GM12878 (cell line): ENCODE data around the gene RASGRF2. TPM values are rescaled to one million over a fixed set of nuclear protein-coding genes. Genes with fewer than 3 reads are reported as not detected.
"Not testable (repeated sequence)": the region's sequence is repeated elsewhere in the genome, so short reads cannot be mapped to it uniquely, and the experiment has no call there.

Source experiments
- ATAC-seq: fragments of 200-7000 bp; cut with Tn5 transposase; 3 replicates; pipeline ENCODE4 v1.9.1; 2020; ENCODE audit warnings: mild to moderate bottlenecking, moderate library complexity
- BruUV-seq: library from RNA; stranded (reverse); fragments of 400-500 nt; replicated peaks from 2 replicates; lab custom pipeline; 2021; lab: Mats Ljungman, UMichigan
- CTCF ChIA-PET: fragments of 300-600 bp; sonication (Branson Sonifier 250); formaldehyde crosslinking; extraction: SDS; loops from one replicate; lab custom pipeline; 2021; ENCODE audit warnings: inconsistent platforms; lab: Yijun Ruan, JAX
- POLR2A ChIA-PET: fragments of 350-600 bp; formaldehyde crosslinking; extraction: SDS; loops from one replicate; lab custom pipeline; 2021; ENCODE audit warnings: inconsistent platforms; lab: Charles Lee
- RAD21 ChIA-PET: fragments of 300-600 bp; sonication (Branson Sonifier 250); formaldehyde crosslinking; loops from one replicate; lab custom pipeline; 2023; ENCODE audit warnings: antibody characterized with exemption; ENCODE audit not compliant: unreplicated experiment; lab: Charles Lee
- SMC1A ChIA-PET: fragments of 300-600 bp; sonication (Branson Sonifier 250); formaldehyde crosslinking; loops from one replicate; lab custom pipeline; 2023; ENCODE audit not compliant: unreplicated experiment, uncharacterized antibody; lab: Charles Lee
- DNase-seq: peaks from one replicate; pipeline ENCODE4 v3.0.0-alpha.2; 2011; ENCODE audit warnings: low read depth, low spot score
- FAIRE-seq: peaks from 3 replicates; lab custom pipeline; 2011; peaks lifted over from hg19 to GRCh38; lab: Jason Lieb, UNC
- H2AFZ ChIP-seq: 2 replicates; pipeline ENCODE4 v1.6.0; 2011; ENCODE audit warnings: low read depth, low read length, control low read depth; ENCODE audit not compliant: control insufficient read depth
- H3K27ac ChIP-seq: 2 replicates; pipeline ENCODE4 v1.5.1; 2011; ENCODE audit warnings: control low read depth; ENCODE audit not compliant: control insufficient read depth, insufficient read depth
- H3K27me3 ChIP-seq, 2 experiments: replicated peaks in 1 of 2; 2 replicates each; pipeline versions ENCODE4 v1.6.0 to v1.6.1; 2011; ENCODE audit warnings: low read length in 1 of 2; ENCODE audit not compliant: control insufficient read depth in 2 of 2, insufficient read depth in 2 of 2
- H3K36me3 ChIP-seq, 2 experiments: 2 replicates each; pipeline ENCODE4 v1.5.1; 2011; ENCODE audit warnings: low read length in 1 of 2; ENCODE audit not compliant: control insufficient read depth in 2 of 2, insufficient read depth in 2 of 2
- H3K4me1 ChIP-seq: 2 replicates; pipeline ENCODE4 v1.6.1; 2011; ENCODE audit warnings: mild to moderate bottlenecking, low read length, moderate library complexity, mixed read lengths; ENCODE audit not compliant: control insufficient read depth, insufficient read depth
- H3K4me2 ChIP-seq: 2 replicates; pipeline ENCODE4 v1.6.0; 2011; ENCODE audit warnings: control low read depth; ENCODE audit not compliant: control insufficient read depth, insufficient read depth
- H3K4me3 ChIP-seq: fragments of 200-600 bp; sonication (generic); 2 replicates; pipeline ENCODE4 v1.5.1; 2016
- H3K79me2 ChIP-seq: 2 replicates; pipeline ENCODE4 v1.6.0; 2011; ENCODE audit warnings: low read length; ENCODE audit not compliant: control insufficient read depth, insufficient read depth
- H3K9ac ChIP-seq: 2 replicates; pipeline ENCODE4 v1.8.0; 2011; ENCODE audit warnings: low read length, control low read depth, mixed read lengths; ENCODE audit not compliant: control insufficient read depth, insufficient read depth
- H3K9me3 ChIP-seq: replicated peaks from 3 replicates; pipeline ENCODE4 v1.5.1; 2011; ENCODE audit warnings: mild to moderate bottlenecking, low read length; ENCODE audit not compliant: control insufficient read depth, insufficient read depth
- H4K20me1 ChIP-seq: 2 replicates; pipeline ENCODE4 v1.6.0; 2011; ENCODE audit not compliant: control insufficient read depth, insufficient read depth
- BCL11A ChIP-seq: IDR thresholded peaks from 2 replicates; pipeline ENCODE4 v1.6.1; 2011; ENCODE audit warnings: low read depth, low read length
- GABPA ChIP-seq: IDR thresholded peaks from 2 replicates; pipeline ENCODE4 v1.6.1; 2014; ENCODE audit warnings: antibody characterized with exemption, low read depth, mild to moderate bottlenecking, inconsistent platforms
- IRF3 ChIP-seq: fragments of 450-650 bp; IDR thresholded peaks from 2 replicates; pipeline ENCODE4 v1.6.1; 2014; ENCODE audit warnings: mild to moderate bottlenecking
- POLR2AphosphoS5 ChIP-seq: IDR thresholded peaks from 2 replicates; pipeline ENCODE4 v1.6.1; 2011; ENCODE audit warnings: mild to moderate bottlenecking, low read length, inconsistent platforms
- RAD21 ChIP-seq: IDR thresholded peaks from 2 replicates; pipeline ENCODE4 v1.6.1; 2011; ENCODE audit warnings: mild to moderate bottlenecking, low read depth, low read length, moderate library complexity; ENCODE audit not compliant: insufficient read depth
- ZSCAN29 ChIP-seq: fragments of 450-650 bp; IDR thresholded peaks from 2 replicates; pipeline ENCODE4 v1.6.1; 2017; ENCODE audit warnings: mild to moderate bottlenecking, moderate library complexity
- WGBS: methylation state at CpG from one replicate; pipeline ENCODE4 v1.1.6; 2016; ENCODE audit warnings: low lambda C conversion rate; ENCODE audit not compliant: insufficient replicate concordance, insufficient coverage; ENCODE audit errors: missing lambda C conversion rate; 5-methylcytosine and 5-hydroxymethylcytosine counted together
- in situ Hi-C: fragments of 300-500 bp; cut with MboI; formaldehyde crosslinking; loops from 9 replicates; pipeline ENCODE4 v1.14.3; 2018; ENCODE audit warnings: mixed read lengths
- intact Hi-C: fragments of 100-400 bp; cut with micrococcal nuclease; formaldehyde crosslinking; loops from one replicate; pipeline ENCODE4 v1.14.2; 2022; ENCODE audit not compliant: unreplicated experiment
- polyA plus RNA-seq, 11 experiments: library from polyadenylated mRNA; depleted of rRNA in 4 of 11; unstranded in 6 of 11; stranded (reverse) in 5 of 11; fragments of >200 nt; fragmentation: Nextera tagmentation in 4 of 11; fragmentation: Illumina TruSeq in 1 of 11; extraction: Ambion mirVana in 4 of 11; extraction: Trizol in 1 of 11; gene quantifications; 1 replicate in 1 of 11; 2 replicates in 10 of 11; pipeline versions ENCODE4 v1.2.1 to v1.2.3, GENCODE V29; 2011 to 2016; ENCODE audit warnings: inconsistent platforms in 2 of 11, missing spikeins in 2 of 11, low read depth in 1 of 11
- total RNA-seq, 4 experiments: library from RNA; depleted of rRNA in 3 of 4; stranded (reverse); fragments of >200 nt in 3 of 4; fragmentation: Illumina TruSeq in 1 of 4; extraction: Trizol in 1 of 4; gene quantifications; 2 replicates each; pipeline versions ENCODE4 v1.2.1 to v1.2.3, GENCODE V29; 2013 to 2021

RASGRF2 gene
- total and polyA plus RNA-seq, 10 of the 15 experiments (the other 5 are each of a cell fraction or from before 2014, with no cell fraction given): 0.05 to 0.24 (median 0.07) TPM

GRCh38 chr5:81027481-81028058 is 67.4 kb downstream of the RASGRF2 start:
- Histone ChIP-seq H3K27ac (no peak overlapping the region), H3K9ac (no peak overlapping the region), H3K4me1 (no peaks in the 10 kb centered on the region), H3K79me2 (no peaks in the 10 kb centered on the region), H3K9me3 (no peaks in the 10 kb centered on the region), H4K20me1 (no peaks in the 10 kb centered on the region), H3K4me3 (no peak overlapping the region), H2AFZ (no peak overlapping the region), H3K4me2 (no peak overlapping the region), H3K27me3 (peaks cover 0 to 2% of the 10 kb centered on the region in 2 experiments; a peak in 1 of 4 replicates), H3K36me3 (no peaks in the 10 kb centered on the region)
- ChIA-PET SMC1A (interaction anchor here (1.9 kb wide), 1 partner anchor 11 kb away, joined by 5 read pairs; no protein-coding TSS in a partner anchor), POLR2A (no interaction called here), RAD21 (no interaction called here), CTCF (interaction anchor here (0.9 kb wide), 1 partner anchor 12 kb away, joined by 3 read pairs; no protein-coding TSS in a partner anchor)
- DNase-seq: no peak
- WGBS: 64% methylated on average over 5 of the region's 5 CpGs
- no peak for ATAC-seq
- BruUV-seq: no TSS peak
- in situ Hi-C loops (no loop called here), intact Hi-C loops (no loop called here)
- FAIRE-seq: no peak
- no peak for TF ChIP-seq RAD21
- no peak for TF ChIP-seq BCL11A
- TF ChIP-seq POLR2AphosphoS5: no peak
- TF ChIP-seq GABPA: no peak
- no peak for TF ChIP-seq IRF3
- no peak for TF ChIP-seq ZSCAN29

- intact Hi-C loops, SMC1A ChIA-PET, BruUV-seq: not testable (repeated sequence)
These were observed 68.7 kb downstream of the RASGRF2 start for GRCh38 chr5:81028888-81029287.

GRCh38 chr5:81029736-81030135 is 69.6 kb downstream of the RASGRF2 start:
- H3K9me3 ChIP-seq, H3K27me3 ChIP-seq, H3K9ac ChIP-seq, POLR2A ChIA-PET, FAIRE-seq, BruUV-seq, H3K27ac ChIP-seq, ATAC-seq, H4K20me1 ChIP-seq, in situ Hi-C loops, H3K4me2 ChIP-seq, intact Hi-C loops, H2AFZ ChIP-seq, H3K36me3 ChIP-seq, DNase-seq, RAD21 ChIA-PET, H3K4me1 ChIP-seq, H3K4me3 ChIP-seq, SMC1A ChIA-PET, CTCF ChIA-PET, H3K79me2 ChIP-seq: not testable (repeated sequence)
- WGBS: 65% methylated on average over 4 of the region's 4 CpGs

More at GRCh38 chr5:81028888-81029287, 68.7 kb downstream of the RASGRF2 start:
- H3K27me3 ChIP-seq, H3K4me2 ChIP-seq, H3K4me3 ChIP-seq, H3K4me1 ChIP-seq, in situ Hi-C loops, FAIRE-seq, H3K9me3 ChIP-seq, DNase-seq, RAD21 ChIA-PET, CTCF ChIA-PET, H3K9ac ChIP-seq, POLR2A ChIA-PET, H2AFZ ChIP-seq, H4K20me1 ChIP-seq, H3K36me3 ChIP-seq, H3K27ac ChIP-seq, ATAC-seq, H3K79me2 ChIP-seq: not testable (repeated sequence)
- WGBS: 58% methylated on average over 6 of the region's 6 CpGs
